IPS-18c (cell line): ENCODE measurements around the gene DAPK1.

Source experiments
- H3K4me3 ChIP-seq: 2 replicates; pipeline ENCODE4 v1.7.0; 2013; ENCODE audit warnings: low read depth, mild to moderate bottlenecking, low read length, moderate library complexity; ENCODE audit not compliant: insufficient read depth
- H3K9me3 ChIP-seq: one replicate; pipeline ENCODE4 v1.6.1; 2013; ENCODE audit warnings: mild to moderate bottlenecking, low read length, moderate library complexity; ENCODE audit not compliant: control insufficient read depth, insufficient read depth

DAPK1 gene

DNA sequence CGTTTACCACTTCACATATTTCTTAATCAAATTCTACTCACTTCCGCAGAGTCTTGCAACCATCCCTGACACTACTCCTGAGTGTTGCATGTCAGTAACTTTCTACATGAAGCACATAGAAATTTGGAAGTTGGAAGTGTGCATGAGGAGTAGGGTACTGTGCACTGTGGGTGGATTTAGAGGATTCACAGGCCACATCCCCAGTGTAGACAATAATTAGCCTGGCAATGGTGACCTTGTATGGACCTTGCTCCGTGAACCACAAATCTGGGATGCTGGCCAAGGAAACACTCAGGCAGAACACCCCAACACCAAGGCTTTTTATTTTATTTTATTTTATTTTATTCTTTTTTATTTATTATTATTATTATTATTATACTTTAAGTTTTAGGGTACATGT is 253.8 kb downstream of the DAPK1 start:
- no peaks in the 10 kb centered on the region for H3K9me3 ChIP-seq

DNA sequence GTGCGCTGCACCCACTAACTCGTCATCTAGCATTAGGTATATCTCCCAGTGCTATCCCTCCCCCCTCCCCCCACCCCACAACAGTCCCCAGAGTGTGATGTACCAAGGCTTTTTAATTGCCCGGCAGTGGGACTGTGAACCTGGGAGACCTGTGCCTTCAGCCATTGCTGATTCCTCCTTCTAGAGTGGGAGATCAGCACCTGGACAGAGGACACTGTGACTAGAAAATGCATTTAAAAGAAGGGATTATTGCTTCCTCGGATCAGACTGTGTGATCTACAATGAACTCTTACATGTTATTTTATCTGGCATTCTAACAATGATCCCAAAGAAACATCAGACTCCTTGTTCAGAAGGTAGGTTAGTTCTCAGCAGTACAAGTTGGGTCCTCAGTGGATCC is 254.2 kb downstream of the DAPK1 start:
- H3K9me3 ChIP-seq = no peaks in the 10 kb centered on the region
- H3K4me3 ChIP-seq = no peak overlapping the region

More for the DNA sequence above, 253.8 kb downstream of the DAPK1 start:
- no peak overlapping the region for H3K4me3 ChIP-seq

DNA sequence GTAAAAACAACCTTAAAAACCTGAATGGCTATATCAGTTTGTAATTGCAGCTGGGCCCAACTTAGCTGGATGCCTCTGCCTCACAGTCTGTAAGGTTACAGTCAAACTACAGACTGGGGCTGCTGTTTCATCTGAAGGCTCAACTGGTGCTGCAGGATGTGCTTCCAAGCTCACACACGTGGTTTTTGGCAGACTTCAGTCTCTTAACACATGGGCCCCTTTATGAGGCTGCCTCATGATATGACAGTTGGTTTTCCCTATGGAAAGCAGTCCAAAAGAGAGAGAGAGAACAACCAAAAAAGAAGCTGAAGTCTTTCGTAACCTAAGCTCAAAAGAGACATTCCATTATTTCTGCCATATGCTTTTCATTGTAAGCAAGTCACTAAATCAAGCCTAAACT is 255.6 kb downstream of the DAPK1 start:
- Histone ChIP-seq H3K4me3 (no peak overlapping the region), H3K9me3 (no peaks in the 10 kb centered on the region)
